GM21528 (cell line): ENCODE measurements around the gene MYH11.
"Not testable (repeated sequence)": the region's sequence is repeated elsewhere in the genome, so short reads cannot be mapped to it uniquely, and the experiment has no call there.

Source experiments
- ATAC-seq: cut with Tn5 transposase; IDR thresholded peaks from one replicate; pipeline ENCODE4 v1.9.1; 2021; ENCODE audit warnings: mild to moderate bottlenecking, moderate library complexity; ENCODE audit not compliant: unreplicated experiment, low FRiP score

MYH11 gene

GRCh38 chr16:15846510-15846909 is 10.3 kb downstream of the MYH11 start:
- no peak for ATAC-seq

GRCh38 chr16:15843635-15844279 is 13.1 kb downstream of the MYH11 start:
- no peak for ATAC-seq

GRCh38 chr16:15839204-15839603 is 17.6 kb downstream of the MYH11 start:
- not testable (repeated sequence) for ATAC-seq

- no peak for ATAC-seq
These were observed 19.1 kb downstream of the MYH11 start for GRCh38 chr16:15837761-15838160.

GRCh38 chr16:15836965-15837611 is 19.7 kb downstream of the MYH11 start:
- ATAC-seq = no peak

DNA sequence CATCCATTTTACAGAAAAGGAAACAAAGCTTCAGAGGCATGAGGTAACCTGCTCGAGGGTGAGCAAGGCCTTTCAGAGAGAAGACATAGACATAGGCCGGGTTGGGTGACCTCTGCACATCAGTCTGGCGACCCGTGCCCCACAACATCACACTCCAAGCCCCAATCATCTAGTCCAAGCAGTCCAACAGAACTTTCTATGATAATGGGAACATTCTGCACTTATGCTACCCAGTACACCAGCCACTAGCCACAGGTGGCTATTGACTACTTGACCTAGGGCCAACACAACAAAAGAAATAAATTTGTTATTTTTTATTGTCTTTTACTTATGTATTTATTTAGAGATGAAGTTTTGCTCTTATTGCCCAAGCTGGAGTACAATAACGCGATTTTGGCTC is 20.8 kb downstream of the MYH11 start:
- no peak for ATAC-seq

DNA sequence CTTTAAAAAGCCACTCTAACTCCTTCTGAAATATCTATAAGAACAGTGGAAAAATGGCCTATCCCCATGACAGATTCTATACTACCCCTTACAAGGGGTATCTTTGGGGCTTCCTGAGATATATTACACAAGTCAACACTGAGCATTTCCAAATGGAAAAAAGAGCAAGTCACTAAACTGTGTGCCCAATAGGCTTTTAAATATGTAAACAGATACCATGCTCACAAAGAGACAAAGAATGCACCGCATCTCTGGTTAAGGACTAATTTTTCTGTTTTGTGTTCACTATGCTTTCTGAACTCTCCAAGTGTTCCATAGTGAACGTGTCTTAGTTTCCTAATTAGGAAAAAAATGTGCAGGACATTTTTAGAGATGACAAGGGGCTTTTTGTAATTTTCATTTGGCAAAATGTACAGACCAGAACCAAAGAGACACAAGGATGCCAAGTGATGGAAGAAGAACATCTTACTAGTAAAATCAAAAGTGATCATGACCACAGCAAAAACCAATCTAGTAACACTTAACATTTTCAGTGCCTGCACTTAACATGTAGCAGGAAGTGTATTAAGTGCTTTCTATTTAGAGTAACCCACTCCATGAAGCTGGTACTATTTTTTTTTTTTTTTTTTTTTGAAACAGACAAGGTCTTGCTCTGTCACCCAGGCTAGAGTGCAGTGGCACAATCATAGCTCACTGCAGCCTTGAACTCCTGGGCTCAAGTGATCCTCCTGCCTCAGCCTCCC is 21.5 kb downstream of the MYH11 start:
- ATAC-seq = no peak

DNA sequence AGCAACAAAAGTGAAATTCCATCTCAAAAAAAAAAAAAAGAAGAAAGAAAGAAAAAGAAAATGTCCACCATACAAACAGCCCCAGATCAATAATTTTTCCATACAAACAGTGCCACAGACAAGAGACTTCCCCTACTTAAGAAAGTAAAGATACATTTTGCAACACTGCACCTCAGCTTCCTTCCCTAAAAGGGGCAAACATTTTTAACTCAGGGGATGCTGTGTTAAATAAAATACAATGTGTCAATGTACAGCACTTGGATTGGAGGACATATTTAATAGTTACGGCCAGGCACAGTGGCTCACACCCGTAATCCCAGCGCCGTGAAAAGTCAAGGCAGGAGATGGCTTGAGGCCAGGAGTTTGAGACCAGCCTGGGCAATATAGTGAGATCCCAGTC is 22.3 kb downstream of the MYH11 start:
- no peak for ATAC-seq

DNA sequence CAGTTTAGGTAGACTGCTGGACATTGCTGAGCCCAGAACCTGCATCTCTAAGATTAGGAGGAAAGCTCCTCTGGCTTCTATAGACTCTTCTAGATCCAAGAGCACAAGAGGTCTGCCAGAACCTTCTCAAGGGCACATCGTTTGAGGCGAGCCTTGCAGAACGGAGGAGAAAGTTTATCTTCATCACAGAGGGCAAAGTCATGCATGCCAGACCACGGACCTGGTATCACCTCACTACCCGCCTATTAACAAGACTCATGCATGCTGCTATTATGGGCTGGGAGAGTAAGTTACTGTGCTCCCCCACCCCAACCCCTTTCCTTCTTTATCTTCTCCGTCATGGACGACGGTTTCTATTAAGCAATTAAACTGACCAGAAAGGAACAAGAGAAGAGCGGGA is 23.3 kb downstream of the MYH11 start:
- ATAC-seq = no peak

- no peak for ATAC-seq
These were observed 24.6 kb downstream of the MYH11 start for GRCh38 chr16:15832241-15832640.

DNA sequence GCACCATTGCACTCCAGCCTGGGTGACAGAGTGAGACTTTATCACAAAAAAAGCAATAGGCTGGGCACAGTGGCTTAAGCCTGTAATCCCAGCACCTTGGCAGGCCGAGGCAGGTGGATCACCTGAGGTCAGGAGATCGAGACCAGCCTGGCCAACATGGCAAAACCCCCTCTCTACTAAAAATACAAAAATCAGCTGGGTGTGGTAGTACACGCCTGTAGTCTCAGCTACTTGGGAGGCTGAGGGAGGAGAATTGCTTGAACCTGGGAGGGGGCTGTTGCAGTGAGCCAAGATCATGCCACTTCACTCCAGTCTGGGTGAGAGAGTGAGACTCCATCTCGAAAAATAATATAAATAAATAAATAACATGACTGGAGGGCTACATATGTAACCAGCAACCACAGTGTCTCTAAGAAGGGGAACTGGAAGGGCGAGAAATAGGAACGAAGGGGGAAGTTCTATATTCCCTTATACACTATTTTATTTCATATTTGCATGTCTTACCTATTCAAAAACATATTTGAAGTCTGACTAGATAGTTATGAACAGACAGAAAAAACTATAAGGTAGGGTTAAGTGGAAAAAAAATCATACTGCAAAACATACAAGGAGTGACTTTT is 25.9 kb downstream of the MYH11 start:
- no peak for ATAC-seq

GRCh38 chr16:15829460-15829859 is 27.4 kb downstream of the MYH11 start:
- no peak for ATAC-seq

- ATAC-seq = no peak
These were observed 29.0 kb downstream of the MYH11 start for GRCh38 chr16:15827709-15828343.

DNA sequence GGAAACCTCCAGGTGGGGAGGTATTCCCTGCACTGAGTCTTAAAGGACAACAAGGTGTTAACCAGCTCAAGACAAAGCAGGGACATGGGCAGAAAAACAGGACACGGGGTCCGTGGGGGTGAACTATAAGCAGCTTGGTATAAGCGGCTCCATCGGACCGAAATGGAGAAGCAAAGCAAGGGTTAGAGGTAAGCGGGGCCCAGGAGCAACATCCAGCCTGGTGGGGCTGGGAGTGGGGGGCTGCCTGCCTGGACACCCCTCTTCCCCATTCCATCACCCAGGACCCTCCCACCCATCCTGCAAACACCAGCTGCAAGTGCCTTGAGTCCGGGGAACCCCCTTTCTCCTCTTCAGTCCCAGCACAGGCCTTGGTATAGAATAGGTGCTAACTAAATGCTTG is 29.5 kb downstream of the MYH11 start:
- no peak for ATAC-seq

DNA sequence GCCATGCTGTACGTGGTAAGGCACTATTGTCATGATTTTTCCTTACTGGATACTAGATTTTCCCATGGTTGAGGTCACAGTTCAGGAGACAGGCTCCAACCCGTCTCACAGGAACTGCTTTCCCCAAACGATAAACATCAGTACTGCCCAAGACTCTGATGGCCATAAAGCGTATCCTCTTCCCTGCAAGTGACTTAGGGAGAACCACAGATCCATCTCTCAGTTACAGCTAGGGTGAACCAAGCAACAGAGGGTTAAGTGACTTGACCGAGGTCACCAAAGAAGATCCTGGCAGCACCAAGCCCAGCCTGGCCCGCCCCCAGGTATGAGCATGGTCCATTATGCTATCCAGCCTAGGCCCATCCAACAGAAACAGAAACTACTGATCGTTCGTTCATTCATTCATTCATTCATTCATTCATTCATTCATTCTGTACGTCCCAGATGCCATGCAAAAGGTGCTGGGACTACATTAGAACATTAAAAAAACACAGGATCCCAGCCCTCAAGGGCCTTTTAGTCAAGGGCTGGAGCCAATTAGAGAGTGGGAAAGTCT is 31.0 kb downstream of the MYH11 start:
- no peak for ATAC-seq

GRCh38 chr16:15822957-15823356 is 33.9 kb downstream of the MYH11 start:
- no peak for ATAC-seq

DNA sequence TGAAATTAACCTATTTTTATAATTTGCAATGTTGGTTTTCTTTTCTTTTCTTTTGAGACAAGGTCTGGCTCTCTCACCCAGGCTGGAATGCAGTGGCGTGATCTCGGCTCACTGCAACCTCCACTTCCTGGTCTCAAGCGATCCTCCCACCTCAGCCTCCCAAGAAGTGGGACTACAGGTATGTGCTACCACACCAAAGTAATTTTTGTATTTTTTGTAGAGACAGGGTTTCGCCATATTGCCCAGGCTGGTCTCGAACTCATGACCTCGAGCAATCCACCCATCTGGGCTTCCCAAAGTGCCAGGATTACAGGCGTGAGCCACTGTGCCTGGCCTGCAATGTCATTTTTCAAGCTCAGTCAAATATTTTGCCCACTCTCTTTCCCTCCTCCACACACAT is 36.0 kb downstream of the MYH11 start:
- ATAC-seq = no peak

- no peak for ATAC-seq
These were observed 37.8 kb downstream of the MYH11 start for GRCh38 chr16:15819046-15819445.

GRCh38 chr16:15817446-15817845 is 39.4 kb downstream of the MYH11 start:
- ATAC-seq = no peak

- ATAC-seq = no peak
These were observed 40.6 kb downstream of the MYH11 start for GRCh38 chr16:15816228-15816627.

- not testable (repeated sequence) for ATAC-seq
These were observed 44.5 kb downstream of the MYH11 start for GRCh38 chr16:15812401-15812750.
